ENCODE measurements around the gene DNAJC18.

The DNAJC18 gene

GRCh38 chr5:139386050-139386438 lies 53.3 kb downstream of the DNAJC18 start:
- DNase-seq: no peak

GRCh38 chr5:139385061-139386049 lies 54.0 kb downstream of the DNAJC18 start:
- DNase-seq: peak; percentile 37

GRCh38 chr5:139384591-139385051 lies 54.7 kb downstream of the DNAJC18 start:
- DNase-seq: no peak

- no peak for DNase-seq
Measured at GRCh38 chr5:139383993-139384590, 55.2 kb downstream of the DNAJC18 start.

- no peak for DNase-seq
Measured at GRCh38 chr5:139383275-139383992, 55.9 kb downstream of the DNAJC18 start, which contains the start of gene SLC23A1. TSS of gene SLC23A1 (minus strand) at chr5:139383297. CDS start at chr5:139383253, 44 bp downstream.

- DNase-seq: no peak
Measured at GRCh38 chr5:139382807-139383206, 56.5 kb downstream of the DNAJC18 start.

- no peak for DNase-seq
Measured at GRCh38 chr5:139381837-139382761, 57.2 kb downstream of the DNAJC18 start.

- no peak for DNase-seq
Measured at GRCh38 chr5:139379626-139380449, 59.5 kb downstream of the DNAJC18 start.

- DNase-seq: no peak
Measured at GRCh38 chr5:139378941-139379361, 60.4 kb downstream of the DNAJC18 start.

- DNase-seq: no peak
Measured at GRCh38 chr5:139378101-139378825, 61.1 kb downstream of the DNAJC18 start.

- no peak for DNase-seq
Measured at GRCh38 chr5:139377226-139377625, 62.1 kb downstream of the DNAJC18 start.

- no peak for DNase-seq
Measured at GRCh38 chr5:139376364-139376763, 63.0 kb downstream of the DNAJC18 start.

GRCh38 chr5:139374909-139375308 lies 64.4 kb downstream of the DNAJC18 start:
- DNase-seq: no peak

- no peak for DNase-seq
Measured at GRCh38 chr5:139371482-139372435, 67.6 kb downstream of the DNAJC18 start.

GRCh38 chr5:139369181-139369580 lies 70.1 kb downstream of the DNAJC18 start:
- no peak for DNase-seq

- DNase-seq: no peak
Measured at GRCh38 chr5:139368613-139369012, 70.7 kb downstream of the DNAJC18 start.

- DNase-seq: no peak
Measured at GRCh38 chr5:139364466-139364865, 74.9 kb downstream of the DNAJC18 start.

GRCh38 chr5:139363937-139364336 lies 75.4 kb downstream of the DNAJC18 start:
- no peak for DNase-seq

- no peak for DNase-seq
Measured at GRCh38 chr5:139361835-139362429, 77.4 kb downstream of the DNAJC18 start.
